ENCODE results near the gene ADAMTS2.

The ADAMTS2 gene

GRCh38 chr5:179319123-179319522 is 26.1 kb downstream of the ADAMTS2 start:
- H3K4me3 ChIP-seq (ENCODE audit: low read depth, low read length), result no peak overlapping the region
- no peak for DNase-seq (ENCODE audit: low read depth)
- no peak for TF ChIP-seq CTCF (conservative IDR thresholded peaks at IDR 0.05; ENCODE audit: low read depth, low read length)

- DNase-seq (ENCODE audit: low read depth), result no peak
- no peak overlapping the region for H3K4me3 ChIP-seq (ENCODE audit: low read depth, low read length)
- no peak for TF ChIP-seq CTCF (conservative IDR thresholded peaks at IDR 0.05; ENCODE audit: low read depth, low read length)
Measured at GRCh38 chr5:179318221-179318955, 26.9 kb downstream of the ADAMTS2 start.

GRCh38 chr5:179317411-179318220 is 27.6 kb downstream of the ADAMTS2 start:
- no peak for TF ChIP-seq CTCF (conservative IDR thresholded peaks at IDR 0.05; ENCODE audit: low read depth, low read length)
- no peak for DNase-seq (ENCODE audit: low read depth)
- no peak overlapping the region for H3K4me3 ChIP-seq (ENCODE audit: low read depth, low read length)

GRCh38 chr5:179316982-179317381 is 28.3 kb downstream of the ADAMTS2 start:
- DNase-seq (ENCODE audit: low read depth), result no peak
- no peak overlapping the region for H3K4me3 ChIP-seq (ENCODE audit: low read depth, low read length)
- no peak for TF ChIP-seq CTCF (conservative IDR thresholded peaks at IDR 0.05; ENCODE audit: low read depth, low read length)

- no peak overlapping the region for H3K4me3 ChIP-seq (ENCODE audit: low read depth, low read length)
- no peak for TF ChIP-seq CTCF (conservative IDR thresholded peaks at IDR 0.05; ENCODE audit: low read depth, low read length)
- DNase-seq (ENCODE audit: low read depth), result no peak
Measured at GRCh38 chr5:179316111-179316551, 29.1 kb downstream of the ADAMTS2 start.

DNA sequence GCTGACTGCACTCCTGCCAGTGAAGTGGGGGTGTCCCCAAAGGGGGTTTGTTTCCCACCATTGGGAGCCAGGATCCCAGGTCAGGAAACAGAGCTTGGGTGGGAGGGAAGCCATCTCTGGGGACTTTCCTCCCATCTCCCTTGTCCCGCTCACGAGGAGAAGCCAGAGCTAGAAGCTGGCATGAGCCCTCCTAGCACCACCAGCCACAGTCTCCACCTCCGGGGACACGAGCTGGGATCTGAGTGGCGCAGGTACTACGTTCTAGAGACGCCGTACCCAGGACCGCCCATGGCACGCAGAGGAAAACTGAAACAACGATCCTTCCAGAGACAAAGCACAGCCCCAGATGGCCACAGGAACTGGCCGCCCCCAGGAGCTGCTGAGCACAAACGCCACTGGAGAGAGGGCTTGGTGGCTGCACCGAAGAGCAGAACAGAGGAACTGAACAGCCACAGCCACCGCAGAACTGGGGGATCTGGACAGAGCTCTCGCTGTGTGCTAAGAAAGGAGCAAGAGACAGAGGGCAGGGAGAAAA is 29.8 kb downstream of the ADAMTS2 start:
- DNase-seq (ENCODE audit: low read depth), result no peak
- H3K4me3 ChIP-seq (ENCODE audit: low read depth, low read length), result no peak overlapping the region
- no peak for TF ChIP-seq CTCF (conservative IDR thresholded peaks at IDR 0.05; ENCODE audit: low read depth, low read length)

All from choroid plexus epithelial cell (primary cell).